Neural crest cell (in vitro differentiated cells): ENCODE data around the gene PCDHGB4. TPM values are rescaled to one million over a fixed set of nuclear protein-coding genes. Genes with fewer than 3 reads are reported as not detected.

Source experiments
- DNase-seq: peaks from one replicate; pipeline ENCODE4 v3.0.0; 2021; ENCODE audit warnings: low read depth, mixed read lengths, low spot score
- H3K27ac Mint-ChIP-seq: one replicate; pipeline ENCODE4 v1.8.0; 2021; ENCODE audit warnings: mild to moderate bottlenecking, mixed read lengths; ENCODE audit not compliant: unreplicated experiment
- H3K27me3 Mint-ChIP-seq: 2 replicates; pipeline ENCODE4 v1.8.0; 2021; ENCODE audit warnings: low read depth, mild to moderate bottlenecking, mixed read lengths
- H3K36me3 Mint-ChIP-seq: 2 replicates; pipeline ENCODE4 v1.8.0; 2021; ENCODE audit warnings: low read depth, mild to moderate bottlenecking, mixed read lengths
- H3K4me1 Mint-ChIP-seq: 2 replicates; pipeline ENCODE4 v1.8.0; 2021; ENCODE audit warnings: mixed read lengths
- H3K4me3 Mint-ChIP-seq: one replicate; pipeline ENCODE4 v1.8.0; 2021; ENCODE audit warnings: mild to moderate bottlenecking, mixed read lengths
- H3K9me3 Mint-ChIP-seq: 2 replicates; pipeline ENCODE4 v1.8.0; 2021; ENCODE audit warnings: mixed read lengths
- CTCF ChIP-seq: fragments of 200-600 bp; sonication (generic); conservative IDR thresholded peaks from 2 replicates; pipeline ENCODE4 v1.5.0; 2021; ENCODE audit warnings: antibody characterized with exemption, mild to moderate bottlenecking
- total RNA-seq: library from RNA; stranded (reverse); gene quantifications from 2 replicates; pipeline ENCODE4 v1.2.1, GENCODE V29; 2021

PCDHGB4 gene
- total RNA-seq, 1 donor from 2014 or later = 4.2 TPM

- DNase-seq = no peak
- Mint-ChIP-seq H3K9me3 (peaks cover 24% of the 10 kb centered on the region), H3K27me3 (no peaks in the 10 kb centered on the region), H3K27ac (no peak overlapping the region), H3K4me1 (no peaks in the 10 kb centered on the region), H3K4me3 (no peak overlapping the region), H3K36me3 (peaks cover 33% of the 10 kb centered on the region)
- no peak for TF ChIP-seq CTCF
Measured at GRCh38 chr5:141383345-141383744, 4.2 kb upstream of the PCDHGB4 start.

GRCh38 chr5:141384471-141385267 lies 2.8 kb upstream of the PCDHGB4 start:
- peaks cover 24% of the 10 kb centered on the region for H3K9me3 Mint-ChIP-seq
- peaks cover 39% of the 10 kb centered on the region for H3K36me3 Mint-ChIP-seq

GRCh38 chr5:141388661-141389060 lies 1.2 kb downstream of the PCDHGB4 start:
- no peak for DNase-seq
- H3K27ac Mint-ChIP-seq = no peak overlapping the region
- TF ChIP-seq CTCF = no peak
- H3K4me1 Mint-ChIP-seq = no peaks in the 10 kb centered on the region
- H3K27me3 Mint-ChIP-seq = no peaks in the 10 kb centered on the region
- H3K36me3 Mint-ChIP-seq = peaks cover 51% of the 10 kb centered on the region
- peaks cover 30% of the 10 kb centered on the region for H3K9me3 Mint-ChIP-seq
- H3K4me3 Mint-ChIP-seq = no peak overlapping the region

More at GRCh38 chr5:141384471-141385267, 2.8 kb upstream of the PCDHGB4 start:
- no peak for DNase-seq
- no peak for TF ChIP-seq CTCF
- Mint-ChIP-seq H3K27me3 (no peaks in the 10 kb centered on the region), H3K4me1 (no peaks in the 10 kb centered on the region), H3K4me3 (no peak overlapping the region), H3K27ac (no peak overlapping the region)

- no peak overlapping the region for H3K4me3 Mint-ChIP-seq
- TF ChIP-seq CTCF = no peak
Measured at GRCh38 chr5:141389153-141390042, 1.9 kb downstream of the PCDHGB4 start.

GRCh38 chr5:141392429-141393198 lies 5.1 kb downstream of the PCDHGB4 start, which contains the start of gene PCDHGA8:
TSS of gene PCDHGA8 (plus strand) at chr5:141392633. CDS start at chr5:141392814, 181 bp downstream.
- Mint-ChIP-seq H3K9me3 (peaks cover 24% of the 10 kb centered on the region), H3K4me1 (no peaks in the 10 kb centered on the region), H3K4me3 (no peak within 1 kb of the TSS), H3K27ac (no peak within 1 kb of the TSS), H3K27me3 (no peaks in the 10 kb centered on the region), H3K36me3 (peaks cover 43% of the 10 kb centered on the region)
- TF ChIP-seq CTCF = no peak
- no peak for DNase-seq

More at GRCh38 chr5:141389153-141390042, 1.9 kb downstream of the PCDHGB4 start:
- H3K27me3 Mint-ChIP-seq = no peaks in the 10 kb centered on the region
- no peaks in the 10 kb centered on the region for H3K4me1 Mint-ChIP-seq
- DNase-seq = no peak
- H3K9me3 Mint-ChIP-seq = peaks cover 31% of the 10 kb centered on the region
- H3K27ac Mint-ChIP-seq = peak overlapping the region; percentile 41
- peaks cover 57% of the 10 kb centered on the region for H3K36me3 Mint-ChIP-seq
